Activated CD4-positive, CD25-positive, alpha-beta regulatory T cell treated with anti-CD3 and anti-CD28 coated beads, Interleukin-2, amount 50 U/mL, for 16 hours (primary cell): Measurements from ENCODE around the gene PRTFDC1.
"Not testable (repeated sequence)": the region's sequence is repeated elsewhere in the genome, so short reads cannot be mapped to it uniquely, and the experiment has no call there.

Experiments
- DNase-seq: peaks from one replicate; pipeline ENCODE4 v3.0.0-alpha.2; 2020; ENCODE audit warnings: low read depth, low spot score

PRTFDC1 gene

GRCh38 chr10:24844742-24845141 is 107.7 kb downstream of the PRTFDC1 start:
- DNase-seq, result no peak

GRCh38 chr10:24843256-24843655 is 109.2 kb downstream of the PRTFDC1 start:
- no peak for DNase-seq

DNA sequence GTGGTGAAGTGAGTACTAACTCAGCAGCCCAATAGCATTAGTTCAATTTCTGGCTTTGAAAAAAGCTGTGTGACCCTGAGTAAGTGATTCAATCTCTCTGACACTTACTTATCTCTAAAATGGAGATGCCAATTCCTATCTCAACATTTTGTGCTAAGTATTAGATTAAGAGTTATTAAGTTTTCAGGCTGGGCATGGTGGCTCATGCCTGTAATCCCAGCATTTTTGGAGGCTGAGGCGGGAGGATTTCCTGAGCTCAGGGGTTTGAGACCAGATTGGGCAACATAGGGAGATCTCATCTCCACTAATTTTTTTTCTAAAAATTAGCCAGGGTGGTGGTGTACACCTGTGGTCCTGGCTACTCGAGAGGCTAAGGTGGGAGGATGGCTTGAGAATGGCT is 109.5 kb downstream of the PRTFDC1 start:
- no peak for DNase-seq

DNA sequence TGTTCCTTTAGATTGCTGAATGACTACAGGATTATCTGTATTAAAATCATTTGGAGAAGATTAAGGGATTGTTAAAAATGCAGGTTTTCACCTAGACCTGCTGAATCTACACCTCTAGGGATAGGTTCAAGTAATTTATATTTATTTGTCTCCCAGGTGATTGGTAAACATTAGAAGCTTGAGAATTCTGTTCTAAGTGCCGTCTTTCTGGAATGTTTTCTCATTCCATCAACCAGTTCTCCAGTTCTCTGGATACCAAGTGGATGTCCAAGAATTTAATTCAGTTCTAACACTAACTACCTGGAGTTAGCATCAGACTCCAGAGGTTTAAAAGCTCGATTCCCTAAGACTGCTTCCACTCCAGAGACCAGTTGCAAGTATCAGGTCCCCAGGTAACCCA is 110.9 kb downstream of the PRTFDC1 start:
- no peak for DNase-seq

DNA sequence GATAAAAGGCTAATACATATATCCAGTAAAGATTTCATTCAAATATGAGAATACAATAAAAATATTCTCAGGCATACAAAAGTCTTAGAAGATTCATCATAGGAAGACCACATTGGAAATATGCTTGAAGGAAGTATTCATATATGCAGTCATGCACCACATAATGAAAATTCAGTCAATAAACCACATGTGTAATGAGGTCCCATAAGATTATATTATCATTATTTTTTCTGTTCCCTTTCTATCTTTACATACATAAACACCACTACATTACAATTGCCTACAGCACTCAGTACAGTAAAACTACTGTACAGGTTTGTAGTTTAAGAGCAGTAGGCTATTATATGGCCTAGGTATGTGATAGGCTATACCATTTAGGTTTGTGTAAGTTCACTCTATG is 111.6 kb downstream of the PRTFDC1 start:
- DNase-seq, result no peak

DNA sequence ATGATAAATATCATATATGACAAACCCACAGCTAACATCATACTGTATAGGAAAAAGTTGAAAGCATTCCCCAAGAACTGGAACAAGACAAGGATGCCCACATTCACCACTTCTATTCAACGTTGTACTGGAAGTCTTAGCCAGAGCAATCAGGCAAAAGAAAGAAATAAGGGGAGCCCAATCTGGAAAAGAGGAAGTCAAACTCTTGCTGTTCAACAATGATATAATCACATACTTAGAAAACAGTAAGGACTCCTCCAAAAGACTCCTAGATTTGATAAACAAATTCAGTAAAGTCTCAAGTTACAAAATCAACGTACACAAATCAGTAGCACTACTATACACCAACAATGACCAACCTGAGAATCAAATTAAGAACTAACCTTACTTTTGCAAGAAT is 114.6 kb downstream of the PRTFDC1 start:
- not testable (repeated sequence) for DNase-seq

GRCh38 chr10:24834869-24835268 is 117.5 kb downstream of the PRTFDC1 start:
- no peak for DNase-seq

DNA sequence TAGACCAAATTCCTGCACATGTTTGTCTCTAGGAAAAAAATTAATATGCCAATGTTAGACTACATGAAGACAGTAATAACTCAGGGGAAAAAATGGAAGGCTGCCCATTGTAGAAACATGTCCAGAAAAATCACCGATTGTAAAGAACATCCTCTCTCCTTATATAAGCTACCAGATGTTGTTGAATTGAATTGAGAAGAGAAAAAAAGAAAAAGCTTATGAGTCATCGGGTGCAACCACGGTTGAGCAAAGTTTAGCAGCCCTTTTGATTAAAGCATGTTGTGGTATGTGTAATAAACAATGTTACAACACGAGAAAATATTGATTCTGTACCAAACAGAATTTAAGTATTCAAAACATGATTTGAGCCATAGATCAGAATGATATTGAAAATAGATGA is 126.4 kb downstream of the PRTFDC1 start:
- DNase-seq, result no peak

DNA sequence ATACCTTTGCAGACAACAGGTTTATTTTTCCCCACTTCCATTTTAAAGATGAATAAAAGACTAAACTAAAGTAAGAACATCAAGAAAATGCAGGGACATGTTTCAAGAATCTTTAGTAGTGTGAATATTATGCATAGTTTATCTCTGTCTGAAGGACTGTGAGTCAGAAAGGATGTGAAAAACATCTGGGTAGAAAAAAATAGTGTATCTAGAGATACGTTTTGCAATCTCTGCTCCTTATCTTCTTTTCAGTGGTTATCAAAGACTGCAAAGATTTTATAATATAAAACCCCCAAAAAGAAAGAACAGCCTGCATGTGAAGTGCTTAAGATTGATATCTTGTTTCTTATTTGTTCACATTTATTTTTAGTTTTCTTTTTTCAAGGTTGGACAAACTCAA is 126.9 kb downstream of the PRTFDC1 start:
- no peak for DNase-seq

DNA sequence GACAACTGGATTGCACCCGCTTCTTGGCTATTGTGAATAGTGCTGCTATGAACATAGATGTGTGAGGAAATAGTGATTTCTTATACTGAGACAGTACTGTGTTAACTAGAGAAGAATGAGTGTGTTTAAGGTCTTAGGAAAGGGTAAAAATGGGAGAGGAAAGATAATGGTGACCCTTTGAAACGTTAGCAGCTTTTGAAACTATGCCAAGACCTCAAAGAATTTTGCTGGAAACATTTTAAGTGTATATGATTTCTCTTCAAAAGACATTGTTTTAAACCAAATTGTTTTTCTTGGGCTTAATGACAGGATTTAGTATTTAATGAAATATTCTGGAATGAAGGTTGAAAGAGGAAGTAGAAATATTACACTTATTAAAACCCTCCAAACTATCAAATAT is 127.9 kb downstream of the PRTFDC1 start:
- DNase-seq, result no peak

DNA sequence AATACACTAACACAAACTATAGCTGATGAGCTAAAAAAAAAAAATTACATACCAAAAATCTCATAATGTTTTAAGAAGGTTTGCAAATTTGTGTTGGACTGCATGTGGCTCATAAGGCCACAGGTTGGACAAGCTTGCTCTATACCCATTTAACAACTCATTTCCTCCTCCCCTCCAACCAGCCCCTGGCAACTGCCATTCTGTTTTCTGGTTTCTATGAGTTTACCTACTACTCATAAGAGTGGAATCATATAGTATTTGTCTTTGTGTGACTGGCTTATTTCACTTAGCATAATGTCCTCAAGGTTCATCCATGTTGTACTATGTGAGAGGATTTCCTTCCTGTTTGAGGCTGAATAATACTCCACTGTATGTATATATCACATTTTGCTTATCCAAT is 128.3 kb downstream of the PRTFDC1 start:
- DNase-seq, result no peak

GRCh38 chr10:24822590-24822989 is 129.8 kb downstream of the PRTFDC1 start:
- DNase-seq, result no peak

GRCh38 chr10:24821986-24822385 is 130.4 kb downstream of the PRTFDC1 start:
- no peak for DNase-seq

GRCh38 chr10:24816868-24817396 is 135.5 kb downstream of the PRTFDC1 start:
- DNase-seq, result no peak

DNA sequence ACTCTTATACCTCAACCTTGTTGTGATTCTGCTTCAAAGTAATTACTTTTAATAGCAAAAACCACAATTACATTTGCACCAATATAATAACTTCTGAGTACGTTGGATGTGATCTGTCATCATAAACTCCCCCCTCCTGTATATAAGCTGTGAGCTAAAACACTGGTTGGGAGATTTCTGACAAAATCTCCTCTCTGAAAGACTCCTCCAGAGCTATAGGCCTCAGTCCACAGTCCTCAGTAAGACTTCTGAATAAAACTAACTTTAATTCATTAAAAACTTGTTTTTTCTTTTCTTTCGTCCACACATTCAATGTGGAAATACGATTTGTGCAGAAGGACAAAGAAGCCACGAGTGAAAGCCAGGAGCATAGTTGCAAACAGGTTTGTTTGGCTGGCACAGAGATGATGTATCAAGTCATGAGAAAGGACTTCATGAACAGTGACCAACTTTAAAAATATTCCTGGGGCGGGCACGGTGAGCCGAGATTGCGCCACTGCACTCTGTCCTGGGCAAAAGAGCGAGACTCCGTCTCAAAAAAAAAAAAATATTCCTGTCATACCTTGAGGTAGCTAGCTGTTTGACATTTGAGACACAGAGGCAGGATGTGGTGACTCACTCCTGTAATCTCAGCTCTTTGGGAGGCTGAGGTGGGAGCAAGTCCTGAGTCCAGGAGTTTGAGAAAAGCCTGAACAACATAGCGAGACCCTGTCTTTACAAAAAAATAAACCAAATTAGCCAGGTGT is 137.7 kb downstream of the PRTFDC1 start:
- DNase-seq, result no peak

DNA sequence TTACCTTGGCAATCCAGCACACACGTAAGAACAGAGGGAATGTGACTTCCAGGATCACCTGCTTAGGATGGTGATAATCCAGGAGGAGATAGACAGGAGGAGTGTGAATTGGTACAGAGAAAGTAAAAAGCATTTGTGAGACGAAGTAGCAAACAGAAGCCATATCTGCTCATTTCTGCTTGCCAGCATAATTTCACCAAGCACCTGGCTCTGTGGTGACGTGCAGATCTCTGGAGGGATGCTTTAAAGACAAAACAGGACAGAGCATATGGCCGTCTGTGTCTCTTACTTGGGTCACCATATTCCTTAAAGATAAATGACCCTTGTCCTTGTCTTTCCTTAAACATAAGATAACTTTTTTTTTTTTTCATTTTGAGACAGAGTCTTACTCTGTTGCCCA is 138.6 kb downstream of the PRTFDC1 start:
- DNase-seq, result no peak

- no peak for DNase-seq
These were observed 146.1 kb downstream of the PRTFDC1 start for GRCh38 chr10:24806262-24806661.

GRCh38 chr10:24804956-24805355 is 147.4 kb downstream of the PRTFDC1 start:
- no peak for DNase-seq

DNA sequence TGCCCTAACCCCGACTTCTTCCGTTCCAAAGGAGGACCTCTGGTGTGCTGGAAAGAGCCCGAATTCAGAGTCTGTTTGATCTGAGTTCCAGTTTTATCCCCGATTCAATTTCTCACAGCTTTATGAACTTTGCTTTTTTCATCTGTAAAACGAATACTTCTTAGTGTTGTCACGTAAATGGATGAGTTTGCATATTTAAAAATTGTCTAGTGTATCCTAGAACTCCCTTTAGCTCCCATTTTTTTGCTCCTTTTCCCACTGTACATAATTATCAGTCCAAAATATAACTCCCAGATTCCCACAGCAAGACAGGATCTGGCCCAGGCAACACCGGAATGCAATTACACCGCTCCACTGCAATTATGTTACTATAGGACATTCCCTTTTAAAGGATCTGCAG is 148.0 kb downstream of the PRTFDC1 start:
- no peak for DNase-seq

- no peak for DNase-seq
These were observed 150.0 kb downstream of the PRTFDC1 start for GRCh38 chr10:24802378-24802777.

- no peak for DNase-seq
These were observed 151.5 kb downstream of the PRTFDC1 start for GRCh38 chr10:24800861-24801260.
